GM19372 (cell line): Measurements from ENCODE around the gene CD200R1.
"Not testable (repeated sequence)": the region's sequence is repeated elsewhere in the genome, so short reads cannot be mapped to it uniquely, and the experiment has no call there.

ENCODE experiments used
- ATAC-seq: cut with Tn5 transposase; IDR thresholded peaks from one replicate; pipeline ENCODE4 v1.9.1; 2021; ENCODE audit warnings: mild to moderate bottlenecking, low read depth, moderate library complexity; ENCODE audit not compliant: unreplicated experiment

Gene CD200R1

DNA sequence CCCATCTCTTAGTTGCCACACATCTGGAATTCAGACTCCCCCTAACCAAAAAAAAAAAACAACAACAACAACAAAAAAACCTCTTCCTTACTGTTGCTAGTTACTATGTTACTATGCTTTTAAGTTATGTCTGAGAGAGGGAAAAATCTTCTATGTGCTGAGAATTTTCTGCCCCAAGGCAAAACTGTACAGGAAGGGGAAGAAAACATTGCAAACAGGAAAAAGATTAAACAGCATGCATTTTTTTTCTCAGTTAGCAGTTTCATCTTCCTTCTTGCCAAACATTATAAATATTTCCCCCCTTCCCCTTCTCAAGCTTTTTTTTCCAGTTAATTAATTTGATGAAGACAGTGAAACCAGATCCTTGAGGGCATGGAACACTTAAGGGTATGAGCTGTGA, 1.1 kb upstream of the CD200R1 start:
- ATAC-seq = no peak

DNA sequence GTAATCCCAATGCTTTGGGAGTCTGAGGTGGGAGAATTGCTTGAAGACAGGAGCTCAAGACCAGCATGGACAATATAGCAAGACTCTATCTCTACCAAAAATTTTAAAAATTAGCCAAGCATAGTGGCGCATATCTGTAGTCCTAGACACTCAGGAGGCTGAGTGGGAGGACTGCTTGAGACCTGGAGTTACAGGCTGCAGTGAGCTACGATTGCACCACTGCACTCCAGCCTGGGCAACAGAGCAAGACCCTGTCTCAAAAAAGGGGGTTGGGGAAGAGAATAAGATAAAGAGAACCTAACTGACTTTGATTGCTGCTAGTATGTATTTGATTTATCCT, 755 bp downstream of the CD200R1 start:
- ATAC-seq = peak; percentile 30

DNA sequence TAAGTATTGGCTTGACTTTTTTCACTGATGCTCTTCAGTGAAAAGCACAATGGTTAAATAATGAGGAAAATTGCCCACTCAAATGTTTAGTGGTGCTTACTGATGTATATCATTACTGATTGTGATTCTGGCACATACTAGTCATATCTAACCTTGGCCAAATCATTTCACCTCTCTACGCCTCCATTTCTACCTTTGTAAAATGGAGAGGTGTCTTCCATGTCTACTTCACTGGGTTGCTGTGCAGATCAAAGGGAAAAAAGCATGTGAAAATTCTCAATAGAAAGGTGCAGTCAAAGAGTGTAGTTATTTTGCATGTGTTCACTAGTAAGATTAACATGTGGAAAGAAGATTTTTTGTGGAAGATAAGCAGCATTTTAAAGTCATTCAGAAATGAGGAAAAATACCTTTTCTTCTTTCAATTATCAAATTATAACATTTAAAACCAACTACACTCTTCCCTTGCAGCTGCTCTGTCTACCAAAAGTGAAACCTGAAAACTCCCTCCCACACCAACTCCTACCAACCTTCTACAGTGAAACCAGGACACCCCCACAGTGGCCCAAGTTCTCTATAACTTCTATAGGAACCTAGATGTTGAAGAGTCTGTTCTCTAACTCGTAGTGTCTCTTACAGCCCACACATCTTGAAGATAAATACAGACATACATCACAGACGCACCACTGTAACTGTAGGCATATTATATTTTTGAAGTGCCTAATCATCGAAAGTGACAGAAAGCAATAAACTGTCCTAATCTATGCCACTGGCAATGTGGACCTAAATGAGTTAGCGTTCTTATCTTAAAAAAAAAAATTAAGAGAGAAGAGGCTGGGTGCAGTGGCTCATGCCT, 1.4 kb downstream of the CD200R1 start:
- peak; percentile 83 for ATAC-seq

- ATAC-seq = no peak
These were observed 2.7 kb downstream of the CD200R1 start for GRCh38 chr3:112972158-112972557.

DNA sequence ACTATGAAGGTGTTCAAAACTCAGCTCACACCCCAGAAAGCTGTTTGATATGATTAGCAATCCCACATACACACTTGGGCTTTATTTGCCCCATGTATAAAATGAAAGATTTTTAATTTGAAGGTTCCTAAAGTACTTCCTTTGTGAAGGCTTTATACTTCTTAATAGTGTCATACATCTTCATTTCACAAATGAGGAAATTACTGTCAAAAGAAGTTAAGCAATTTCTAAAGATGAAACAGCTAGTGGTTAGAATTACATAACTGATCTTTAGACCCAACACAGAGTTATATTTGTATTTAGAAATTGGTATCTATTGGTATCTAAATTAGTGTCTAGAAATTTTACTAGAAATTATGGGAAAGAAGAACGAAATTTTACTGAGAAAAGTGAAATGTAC, 7.1 kb downstream of the CD200R1 start:
- no peak for ATAC-seq

DNA sequence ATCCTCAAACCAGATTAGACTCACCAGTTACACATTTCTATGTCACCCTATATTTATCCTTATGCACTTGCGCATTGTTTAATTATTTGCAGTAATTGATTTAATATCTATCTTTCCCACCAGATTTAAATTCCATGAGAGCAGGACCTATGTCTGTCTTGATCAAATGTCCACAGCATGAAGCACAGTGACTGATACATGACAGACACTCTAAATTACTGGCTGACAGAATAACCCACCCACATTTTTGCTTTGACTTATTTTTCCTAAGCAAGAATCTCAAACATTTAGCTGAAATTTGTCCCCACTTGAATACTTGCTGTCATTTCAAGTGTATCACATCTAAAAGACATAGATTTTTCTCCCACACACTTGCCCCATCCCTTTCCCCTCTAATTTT, 7.5 kb downstream of the CD200R1 start:
- no peak for ATAC-seq

DNA sequence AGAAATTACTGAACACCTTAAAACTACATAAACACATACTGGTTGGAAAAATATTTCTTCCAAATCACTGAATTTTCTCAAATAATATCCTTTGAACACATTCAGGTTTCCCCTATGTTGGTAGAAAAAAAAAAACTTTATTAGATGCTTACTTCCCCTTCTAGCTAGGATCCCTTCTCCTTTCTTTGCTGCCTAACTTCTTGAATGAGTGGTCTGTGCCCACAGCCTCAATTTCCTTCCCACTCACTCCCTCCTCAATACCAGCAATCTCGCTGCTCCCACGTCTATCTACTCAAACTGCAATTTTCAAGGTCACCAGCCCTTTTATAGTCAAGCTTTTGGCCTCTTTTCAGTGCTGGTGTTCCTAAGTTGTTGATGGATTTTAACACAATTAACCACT, 8.3 kb downstream of the CD200R1 start:
- no peak for ATAC-seq

GRCh38 chr3:112965656-112966055, 9.2 kb downstream of the CD200R1 start:
- no peak for ATAC-seq

GRCh38 chr3:112963683-112964082, 11.2 kb downstream of the CD200R1 start:
- no peak for ATAC-seq

- ATAC-seq = peak; percentile 54
These were observed 15.9 kb downstream of the CD200R1 start for GRCh38 chr3:112958811-112959560.

- no peak for ATAC-seq
These were observed 18.6 kb downstream of the CD200R1 start for GRCh38 chr3:112956351-112956750.

- ATAC-seq = no peak
These were observed 26.5 kb downstream of the CD200R1 start for GRCh38 chr3:112948346-112948838.

GRCh38 chr3:112931736-112932521, 43.0 kb downstream of the CD200R1 start:
- ATAC-seq = no peak

GRCh38 chr3:112930771-112931170, 44.1 kb downstream of the CD200R1 start:
- ATAC-seq = no peak

DNA sequence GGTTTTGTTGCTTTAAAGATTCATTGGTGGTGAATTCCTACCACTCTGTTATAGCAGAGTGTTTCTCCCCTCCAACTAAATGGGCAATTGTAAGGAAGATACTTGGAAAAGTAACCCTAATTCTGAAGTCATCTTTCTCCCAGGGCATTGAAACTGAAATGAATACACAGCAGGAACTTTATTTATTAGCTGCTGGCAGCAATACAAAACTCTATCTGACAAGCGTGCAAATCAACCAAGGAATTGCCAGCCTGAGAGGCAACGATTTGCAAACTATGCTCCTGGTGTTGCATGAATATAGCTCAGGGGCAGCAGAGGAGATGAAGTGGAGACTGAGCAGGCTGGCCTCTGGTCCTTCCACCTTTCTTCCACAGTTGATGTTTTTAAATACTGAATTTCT, 48.9 kb downstream of the CD200R1 start:
- ATAC-seq = no peak

- ATAC-seq = no peak
These were observed 49.3 kb downstream of the CD200R1 start for GRCh38 chr3:112925560-112925959.

- ATAC-seq = not testable (repeated sequence)
These were observed 55.4 kb downstream of the CD200R1 start for GRCh38 chr3:112919541-112919940.

GRCh38 chr3:112908252-112908651, 66.7 kb downstream of the CD200R1 start:
- ATAC-seq = peak; percentile 94

DNA sequence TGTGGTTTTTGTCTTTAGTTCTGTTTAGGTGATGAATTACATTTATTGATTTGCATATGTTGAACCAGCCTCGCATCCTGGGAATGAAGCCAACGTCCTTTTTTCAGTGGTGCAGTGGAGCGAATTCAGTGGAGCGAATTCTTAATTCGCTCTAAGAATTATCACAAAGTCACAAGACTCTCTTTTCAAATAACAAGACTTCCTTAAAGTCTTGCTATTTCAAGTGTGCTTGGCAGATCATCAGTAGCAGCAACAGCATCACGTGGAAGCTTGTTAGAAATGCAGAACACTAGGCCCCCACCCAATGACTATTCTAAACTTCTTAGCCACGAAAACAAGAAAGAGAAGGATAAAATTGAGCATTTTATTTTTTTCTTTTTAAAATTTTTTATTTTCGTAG, 70.1 kb downstream of the CD200R1 start:
- ATAC-seq = no peak

DNA sequence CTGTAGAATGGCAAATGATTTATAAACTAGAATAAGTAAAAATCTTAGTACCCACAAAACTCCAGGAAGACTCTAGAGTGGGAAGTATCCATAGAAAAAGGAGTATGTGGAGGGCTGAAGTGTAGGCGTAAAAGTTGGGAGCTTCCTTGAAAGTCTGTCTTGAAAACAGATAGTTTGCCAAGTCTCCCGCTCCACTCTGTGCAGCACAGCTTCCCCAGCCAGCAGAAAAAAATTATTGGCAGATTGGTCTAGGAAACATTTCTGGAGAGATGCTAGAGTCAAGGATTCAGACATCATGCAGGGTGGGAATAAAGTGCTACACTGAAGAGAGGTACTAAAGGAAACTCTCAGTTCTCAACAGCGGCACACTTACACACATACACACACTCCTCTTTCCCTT, 74.8 kb downstream of the CD200R1 start:
- no peak for ATAC-seq

DNA sequence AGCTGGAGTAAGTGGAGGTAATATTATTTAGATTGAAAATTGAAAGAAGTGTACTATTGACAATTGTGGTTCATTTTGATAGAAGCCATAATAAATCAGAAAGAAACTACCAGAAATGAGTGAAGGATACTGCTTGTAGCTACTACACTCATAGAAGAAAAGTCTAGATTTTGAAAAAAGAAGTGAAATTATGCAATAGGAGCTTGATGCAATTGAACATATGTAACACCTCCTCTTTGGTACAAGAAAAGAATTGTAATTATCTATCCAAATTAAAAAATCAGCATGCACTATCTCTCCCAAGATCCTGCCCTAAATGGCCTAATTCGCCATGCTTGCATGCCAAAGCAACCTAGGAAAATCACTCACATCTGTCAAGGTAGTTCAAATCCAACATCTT, 77.1 kb downstream of the CD200R1 start:
- ATAC-seq = no peak
